GM06990 (cell line): ENCODE results near the gene ADAR.

Source experiments
- DNase-seq: peaks from one replicate; pipeline ENCODE4 v3.0.0-alpha.2; 2011; ENCODE audit not compliant: insufficient read length; ENCODE audit errors: extremely low read depth
- H3K27me3 ChIP-seq: replicated peaks from 2 replicates; pipeline ENCODE4 v1.6.0; 2011; ENCODE audit warnings: low read length; ENCODE audit not compliant: control insufficient read depth, insufficient read depth
- H3K36me3 ChIP-seq: 2 replicates; pipeline ENCODE4 v1.5.1; 2011; ENCODE audit warnings: low read length; ENCODE audit not compliant: control insufficient read depth, insufficient read depth
- H3K4me3 ChIP-seq: replicated peaks from 2 replicates; pipeline ENCODE4 v1.5.1; 2011; ENCODE audit warnings: low read depth, mild to moderate bottlenecking, control low read depth, low read length
- CTCF ChIP-seq: IDR thresholded peaks from 2 replicates; pipeline ENCODE4 v1.5.1; 2011; ENCODE audit warnings: low read length, control low read depth, mild to moderate bottlenecking, inconsistent platforms; ENCODE audit not compliant: insufficient read depth, poor library complexity, severe bottlenecking

Gene ADAR

GRCh38 chr1:154586231-154586630 is 21.8 kb downstream of the ADAR start:
- Histone ChIP-seq H3K27me3 (no peaks in the 10 kb centered on the region), H3K36me3 (peaks cover 58% of the 10 kb centered on the region), H3K4me3 (no peak overlapping the region)
- TF ChIP-seq CTCF = no peak
- DNase-seq = no peak

- TF ChIP-seq CTCF = no peak
- DNase-seq = no peak
Measured at GRCh38 chr1:154584267-154584994, 23.6 kb downstream of the ADAR start.

GRCh38 chr1:154583773-154584172 is 24.2 kb downstream of the ADAR start:
- Histone ChIP-seq H3K36me3 (peaks cover 57% of the 10 kb centered on the region), H3K4me3 (no peak overlapping the region), H3K27me3 (no peaks in the 10 kb centered on the region)
- no peak for DNase-seq
- TF ChIP-seq CTCF = no peak

More at GRCh38 chr1:154584267-154584994, 23.6 kb downstream of the ADAR start:
- H3K36me3 ChIP-seq = peaks cover 56% of the 10 kb centered on the region
- no peaks in the 10 kb centered on the region for H3K27me3 ChIP-seq
- no peak overlapping the region for H3K4me3 ChIP-seq

- DNase-seq = no peak
- no peak for TF ChIP-seq CTCF
- peaks cover 60% of the 10 kb centered on the region for H3K36me3 ChIP-seq
- H3K4me3 ChIP-seq = no peak overlapping the region
- H3K27me3 ChIP-seq = no peaks in the 10 kb centered on the region
Measured at GRCh38 chr1:154582885-154583284, 25.1 kb downstream of the ADAR start.

GRCh38 chr1:154581766-154582165 is 26.2 kb downstream of the ADAR start:
- peaks cover 57% of the 10 kb centered on the region for H3K36me3 ChIP-seq
- DNase-seq = no peak
- H3K4me3 ChIP-seq = no peak overlapping the region
- TF ChIP-seq CTCF = no peak
- H3K27me3 ChIP-seq = no peaks in the 10 kb centered on the region

- DNase-seq = no peak
- H3K4me3 ChIP-seq = no peak overlapping the region
- no peak for TF ChIP-seq CTCF
- peaks cover 41% of the 10 kb centered on the region for H3K36me3 ChIP-seq
- no peaks in the 10 kb centered on the region for H3K27me3 ChIP-seq
Measured at GRCh38 chr1:154579374-154579773, 28.6 kb downstream of the ADAR start.
